Measurements from ENCODE around the gene TCP11L2.

TCP11L2 gene

GRCh38 chr12:106275458-106275857 is 27.1 kb upstream of the TCP11L2 start:
- TF ChIP-seq CTCF (IDR thresholded peaks at IDR 0.05; ENCODE audit: low read depth, low read length), result no peak
- no peak overlapping the region for H3K4me3 ChIP-seq (ENCODE audit: low read depth, low read length)

- TF ChIP-seq CTCF (IDR thresholded peaks at IDR 0.05; ENCODE audit: low read depth, low read length), result no peak
- no peak overlapping the region for H3K4me3 ChIP-seq (ENCODE audit: low read depth, low read length)
These were observed 26.3 kb upstream of the TCP11L2 start for GRCh38 chr12:106276032-106276740.

GRCh38 chr12:106280106-106280505 is 22.4 kb upstream of the TCP11L2 start:
- H3K4me3 ChIP-seq (ENCODE audit: low read depth, low read length), result no peak overlapping the region
- TF ChIP-seq CTCF (IDR thresholded peaks at IDR 0.05; ENCODE audit: low read depth, low read length), result no peak

GRCh38 chr12:106281056-106281782 is 21.3 kb upstream of the TCP11L2 start:
- no peak overlapping the region for H3K4me3 ChIP-seq (ENCODE audit: low read depth, low read length)
- no peak for TF ChIP-seq CTCF (IDR thresholded peaks at IDR 0.05; ENCODE audit: low read depth, low read length)

GRCh38 chr12:106281804-106282203 is 20.7 kb upstream of the TCP11L2 start:
- H3K4me3 ChIP-seq (ENCODE audit: low read depth, low read length), result no peak overlapping the region
- no peak for TF ChIP-seq CTCF (IDR thresholded peaks at IDR 0.05; ENCODE audit: low read depth, low read length)

GRCh38 chr12:106282457-106283097 is 20.0 kb upstream of the TCP11L2 start:
- TF ChIP-seq CTCF (IDR thresholded peaks at IDR 0.05; ENCODE audit: low read depth, low read length), result peak; percentile 68
- H3K4me3 ChIP-seq (ENCODE audit: low read depth, low read length), result no peak overlapping the region

Data from WI38 (cell line).